Ovary (tissue), 3 donors: ENCODE data around the gene FYB2.

Source experiments
- POLR2A ChIP-seq: fragments of 450-650 bp; IDR thresholded peaks from one replicate; pipeline ENCODE4 v1.6.1; 2017; ENCODE audit warnings: antibody characterized with exemption, mild to moderate bottlenecking, moderate library complexity
- TF ChIP-seq, protein P1 (sequence below), 3 donors: fragments of 450-650 bp in 2 of 3; fragments of 200-600 bp in 1 of 3; IDR thresholded peaks; one replicate each; pipeline versions ENCODE4 v1.5.1 to v1.8.0; 2016 to 2022; ENCODE audit warnings: antibody characterized with exemption in 3 of 3, mild to moderate bottlenecking in 1 of 3
- donor health status: DM: no; HTN: no; CAD: no.

DNA sequence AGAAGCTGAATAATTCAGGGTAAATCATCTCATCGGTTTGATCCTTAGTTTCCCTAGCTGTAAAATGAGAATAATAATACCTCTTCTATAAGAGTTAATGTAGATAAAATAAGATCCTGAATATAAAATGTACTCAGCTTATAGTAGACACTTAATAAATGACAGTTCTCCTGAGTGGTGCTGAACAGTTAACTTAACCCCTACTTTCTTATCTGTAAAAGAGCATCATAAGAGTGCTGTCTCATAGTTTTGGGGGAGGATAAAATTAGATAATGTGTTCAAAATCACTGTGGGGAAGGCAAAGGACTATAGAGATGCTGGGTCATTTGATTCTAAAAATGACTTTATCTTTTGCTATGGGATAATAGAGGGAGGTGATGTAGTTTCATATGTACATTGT lies 36.0 kb upstream of the FYB2 start:
- TF ChIP-seq, protein P1, sequence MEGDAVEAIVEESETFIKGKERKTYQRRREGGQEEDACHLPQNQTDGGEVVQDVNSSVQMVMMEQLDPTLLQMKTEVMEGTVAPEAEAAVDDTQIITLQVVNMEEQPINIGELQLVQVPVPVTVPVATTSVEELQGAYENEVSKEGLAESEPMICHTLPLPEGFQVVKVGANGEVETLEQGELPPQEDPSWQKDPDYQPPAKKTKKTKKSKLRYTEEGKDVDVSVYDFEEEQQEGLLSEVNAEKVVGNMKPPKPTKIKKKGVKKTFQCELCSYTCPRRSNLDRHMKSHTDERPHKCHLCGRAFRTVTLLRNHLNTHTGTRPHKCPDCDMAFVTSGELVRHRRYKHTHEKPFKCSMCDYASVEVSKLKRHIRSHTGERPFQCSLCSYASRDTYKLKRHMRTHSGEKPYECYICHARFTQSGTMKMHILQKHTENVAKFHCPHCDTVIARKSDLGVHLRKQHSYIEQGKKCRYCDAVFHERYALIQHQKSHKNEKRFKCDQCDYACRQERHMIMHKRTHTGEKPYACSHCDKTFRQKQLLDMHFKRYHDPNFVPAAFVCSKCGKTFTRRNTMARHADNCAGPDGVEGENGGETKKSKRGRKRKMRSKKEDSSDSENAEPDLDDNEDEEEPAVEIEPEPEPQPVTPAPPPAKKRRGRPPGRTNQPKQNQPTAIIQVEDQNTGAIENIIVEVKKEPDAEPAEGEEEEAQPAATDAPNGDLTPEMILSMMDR (IDR thresholded peaks at IDR 0.05), result no peak
- no peak for TF ChIP-seq POLR2A
